ENCODE measurements around the gene KLC1.

KLC1 gene

GRCh38 chr14:103715052-103716000 is 86.3 kb downstream of the KLC1 start, which contains the start of the genes XRCC3 and ZFYVE21:
XRCC3 (minus strand) TSS chr14:103715451; CDS start chr14:103711087, 4,364 bp downstream.
ZFYVE21 (plus strand) TSS chr14:103715810; CDS start chr14:103715842, 32 bp downstream.
- in situ Hi-C loops (cut with HindIII; ENCODE audit: low sequenced_read_pairs): loop anchor here (5.0 kb wide), 2 partner anchors 38 to 78 kb away; no protein-coding TSS in a partner anchor

GRCh38 chr14:103716091-103716801 is 87.2 kb downstream of the KLC1 start:
- in situ Hi-C loops (cut with HindIII; ENCODE audit: low sequenced_read_pairs): loop anchor here (5.0 kb wide), 2 partner anchors 39 to 79 kb away; no protein-coding TSS in a partner anchor

GRCh38 chr14:103716899-103717411 is 87.9 kb downstream of the KLC1 start:
- in situ Hi-C loops (cut with HindIII; ENCODE audit: low sequenced_read_pairs): loop anchor here (5.0 kb wide), 2 partner anchors 40 to 80 kb away; no protein-coding TSS in a partner anchor

GRCh38 chr14:103718572-103718971 is 89.6 kb downstream of the KLC1 start:
- in situ Hi-C loops (cut with HindIII; ENCODE audit: low sequenced_read_pairs): loop anchor here (5.0 kb wide), 2 partner anchors 41 to 81 kb away; no protein-coding TSS in a partner anchor

GRCh38 chr14:103719751-103720150 is 90.7 kb downstream of the KLC1 start:
- in situ Hi-C loops (cut with HindIII; ENCODE audit: low sequenced_read_pairs): loop anchor here (5.0 kb wide), 2 partner anchors 42 to 82 kb away; no protein-coding TSS in a partner anchor

GRCh38 chr14:103721334-103722120 is 92.5 kb downstream of the KLC1 start:
- in situ Hi-C loops (cut with HindIII; ENCODE audit: low sequenced_read_pairs): no loop called here

- in situ Hi-C loops (cut with HindIII; ENCODE audit: low sequenced_read_pairs): no loop called here
Observed at GRCh38 chr14:103723748-103724081, 94.7 kb downstream of the KLC1 start.

GRCh38 chr14:103724116-103724515 is 95.1 kb downstream of the KLC1 start:
- in situ Hi-C loops (cut with HindIII; ENCODE audit: low sequenced_read_pairs): no loop called here

- in situ Hi-C loops (cut with HindIII; ENCODE audit: low sequenced_read_pairs): no loop called here
Observed at GRCh38 chr14:103725001-103725682, 96.1 kb downstream of the KLC1 start.

GRCh38 chr14:103725739-103726395 is 96.9 kb downstream of the KLC1 start:
- in situ Hi-C loops (cut with HindIII; ENCODE audit: low sequenced_read_pairs): no loop called here

GRCh38 chr14:103726474-103726873 is 97.5 kb downstream of the KLC1 start:
- in situ Hi-C loops (cut with HindIII; ENCODE audit: low sequenced_read_pairs): no loop called here

GRCh38 chr14:103727313-103727980 is 98.4 kb downstream of the KLC1 start:
- in situ Hi-C loops (cut with HindIII; ENCODE audit: low sequenced_read_pairs): no loop called here

- in situ Hi-C loops (cut with HindIII; ENCODE audit: low sequenced_read_pairs): no loop called here
Observed at GRCh38 chr14:103728141-103728540, 99.1 kb downstream of the KLC1 start.

GRCh38 chr14:103728721-103729120 is 99.7 kb downstream of the KLC1 start:
- in situ Hi-C loops (cut with HindIII; ENCODE audit: low sequenced_read_pairs): no loop called here

GRCh38 chr14:103729496-103730448 is 100.8 kb downstream of the KLC1 start:
- in situ Hi-C loops (cut with HindIII; ENCODE audit: low sequenced_read_pairs): no loop called here

- in situ Hi-C loops (cut with HindIII; ENCODE audit: low sequenced_read_pairs): no loop called here
Observed at GRCh38 chr14:103730490-103731035, 101.6 kb downstream of the KLC1 start.

- in situ Hi-C loops (cut with HindIII; ENCODE audit: low sequenced_read_pairs): no loop called here
Observed at GRCh38 chr14:103731481-103731880, 102.5 kb downstream of the KLC1 start.
